ENCODE data around the gene RFNG.

The RFNG gene

DNA sequence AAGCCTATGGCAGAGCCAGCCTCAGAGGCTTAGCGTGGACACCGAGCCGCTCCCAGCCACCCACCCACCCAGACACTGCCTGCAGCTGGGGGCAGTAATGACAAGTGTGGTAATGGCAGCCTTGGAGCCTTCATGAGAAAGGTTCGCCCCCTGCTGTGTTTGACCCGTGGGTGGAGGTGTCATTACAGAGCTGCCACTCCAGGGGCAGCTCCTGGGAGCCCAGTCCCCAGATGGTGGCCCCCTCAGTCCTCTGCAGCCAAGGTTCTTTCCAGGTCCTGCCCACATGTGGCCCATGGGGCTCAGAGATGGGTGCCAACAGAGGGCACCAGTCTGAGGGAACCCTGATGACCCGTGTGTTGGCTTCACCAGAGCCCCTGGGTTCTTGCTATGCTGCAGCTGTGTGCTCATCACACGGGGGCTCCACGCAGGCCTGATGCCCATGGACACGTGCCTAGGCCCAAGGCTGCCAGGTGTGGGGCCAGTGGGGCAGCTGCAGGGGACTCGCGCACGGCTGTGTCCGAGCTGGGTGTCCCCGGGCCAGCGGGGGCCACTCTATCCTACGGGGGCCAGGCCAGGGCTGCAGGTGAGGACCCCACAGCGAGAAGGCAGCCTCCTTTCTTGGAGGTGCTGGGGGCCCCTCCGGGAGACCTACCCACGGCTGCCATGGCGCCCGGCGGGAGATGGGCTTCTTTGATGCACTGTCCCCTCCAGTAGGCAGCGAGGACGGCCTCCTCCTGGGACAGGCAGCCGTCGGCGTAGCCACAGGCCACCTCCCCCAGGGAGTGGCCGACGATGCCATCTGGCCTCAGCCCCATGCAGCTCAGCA, 38.3 kb upstream of the RFNG start:
- no peak for DNase-seq

DNA sequence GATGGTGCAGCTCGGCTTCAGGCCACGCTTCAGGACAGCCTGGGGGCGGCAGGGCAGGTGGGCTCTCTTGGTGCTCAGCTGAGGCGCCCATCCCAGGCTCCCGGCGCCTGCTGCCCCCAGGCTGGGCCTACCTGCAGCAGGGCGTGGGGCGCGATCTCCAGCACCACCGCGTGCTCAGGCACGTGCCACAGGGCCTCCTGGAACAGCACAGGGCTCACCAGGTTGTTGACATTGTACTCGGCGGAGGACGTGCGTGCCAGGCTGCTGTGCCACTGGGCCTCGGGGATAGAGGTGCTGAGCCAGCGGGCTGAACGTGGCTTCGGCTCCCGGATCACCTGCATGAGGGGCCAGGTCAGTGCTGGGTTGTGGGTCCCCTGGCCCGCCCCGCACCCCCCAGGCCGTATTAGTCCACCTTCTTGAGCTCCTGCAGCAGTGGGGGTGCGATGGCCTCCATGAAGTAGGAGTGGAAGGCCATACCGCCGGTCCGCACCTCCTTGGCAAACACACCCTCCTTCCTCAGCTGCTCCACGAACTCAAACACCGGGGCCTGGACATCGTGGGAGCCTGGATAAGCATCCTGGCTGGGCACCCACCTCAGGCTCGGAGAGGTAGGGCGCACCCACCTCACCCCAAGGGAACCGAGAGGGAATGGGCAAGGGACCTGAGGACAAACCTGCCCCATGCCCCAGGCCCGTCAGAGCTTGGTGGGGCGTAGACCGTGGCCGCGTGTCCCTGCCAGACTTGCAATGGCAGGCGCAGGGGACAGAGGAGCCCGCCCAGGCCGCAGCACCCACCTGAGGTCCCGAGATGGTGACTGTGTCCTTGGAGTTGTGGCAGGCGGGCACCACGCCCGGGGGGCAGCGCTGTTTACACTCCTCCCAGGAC, 37.5 kb upstream of the RFNG start:
- no peak for DNase-seq

DNA sequence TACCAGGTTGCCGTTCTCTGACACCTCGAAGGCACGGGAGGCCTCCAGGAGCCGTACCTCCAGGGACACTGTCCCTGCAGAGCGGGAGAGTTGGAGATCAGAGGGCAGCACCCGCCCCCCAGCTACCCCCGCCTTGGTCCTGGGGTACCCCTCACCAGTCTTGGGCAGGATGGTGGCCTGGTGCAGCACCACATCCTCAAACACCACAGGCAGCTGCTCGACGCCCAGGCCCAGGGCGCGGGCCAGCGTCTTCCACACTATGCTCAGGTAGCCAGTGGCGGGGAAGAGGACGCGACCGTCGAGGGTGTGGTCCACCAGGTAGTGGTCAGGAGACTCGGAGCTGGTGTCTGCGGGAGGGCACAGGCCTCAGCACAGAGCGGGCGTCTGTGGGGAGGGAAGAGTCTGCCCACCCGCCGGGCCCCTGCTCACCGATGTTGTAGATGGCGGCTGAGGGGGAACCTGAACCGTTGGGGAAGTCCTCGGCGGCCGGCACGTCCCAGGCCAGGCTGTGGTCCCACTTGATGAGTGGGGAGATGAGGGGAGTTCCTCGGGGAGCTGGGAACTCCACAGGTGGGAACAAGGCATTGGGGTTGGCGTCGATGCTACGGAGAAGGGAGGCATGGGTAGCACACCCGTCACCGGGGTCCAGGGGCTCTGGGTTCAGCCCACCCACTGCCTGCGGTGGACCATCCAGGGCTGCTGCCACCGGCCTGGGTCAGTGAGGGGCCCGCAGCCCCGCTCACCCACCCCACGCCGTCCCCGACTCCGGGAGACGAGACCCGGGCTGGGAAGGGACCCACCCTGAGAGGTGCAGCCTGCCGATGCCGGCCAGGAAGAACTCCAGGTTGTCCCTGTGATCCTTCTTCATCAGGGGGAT, 36.6 kb upstream of the RFNG start:
- no peak for DNase-seq

DNA sequence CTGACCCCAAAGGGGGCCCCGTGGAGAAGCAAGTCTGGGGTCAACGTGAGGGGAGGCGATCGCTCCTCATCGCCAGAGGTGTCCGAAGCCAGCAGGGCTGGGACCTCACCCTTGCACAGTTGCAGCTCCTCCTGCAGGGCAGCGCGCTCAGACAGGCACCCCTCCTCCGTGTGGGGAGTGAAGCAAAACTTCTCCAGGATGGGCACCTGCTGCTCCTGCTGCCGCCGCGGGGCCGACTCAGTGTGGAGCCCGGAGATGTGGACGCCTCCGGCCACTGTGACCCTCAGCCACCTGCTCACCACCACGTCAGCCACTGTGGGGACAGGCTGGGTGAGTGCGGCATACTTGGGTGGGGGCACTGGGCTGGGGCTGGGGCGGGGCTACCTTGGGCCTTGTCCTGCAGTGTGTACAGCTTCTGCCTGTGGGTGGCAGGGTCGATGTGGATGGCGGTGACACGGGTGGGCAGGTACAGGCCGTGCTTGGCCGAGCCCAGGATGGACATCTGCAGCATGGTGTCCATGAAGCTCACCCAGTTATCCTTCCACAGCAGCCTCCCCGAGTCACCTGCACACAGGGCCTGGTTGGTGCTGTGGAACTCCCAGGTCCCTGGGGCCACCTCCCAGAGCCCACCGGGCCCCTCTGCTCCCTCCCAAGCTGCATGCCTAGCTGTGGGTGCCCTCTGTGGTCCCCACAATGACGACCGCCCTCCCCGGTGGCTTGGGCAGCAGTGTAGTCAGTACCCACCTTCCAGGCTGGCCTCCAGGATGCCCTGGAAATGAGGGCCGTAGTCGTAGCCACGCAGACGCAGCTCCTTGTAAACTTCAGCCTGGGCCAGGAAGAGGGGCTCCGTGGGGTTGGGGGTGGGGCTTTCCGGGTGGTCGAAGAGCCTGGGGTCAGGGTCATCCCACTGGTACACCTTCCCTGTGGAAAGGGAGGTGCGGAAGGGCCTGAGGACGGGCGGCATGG, 35.6 kb upstream of the RFNG start:
- DNase-seq: no peak

DNA sequence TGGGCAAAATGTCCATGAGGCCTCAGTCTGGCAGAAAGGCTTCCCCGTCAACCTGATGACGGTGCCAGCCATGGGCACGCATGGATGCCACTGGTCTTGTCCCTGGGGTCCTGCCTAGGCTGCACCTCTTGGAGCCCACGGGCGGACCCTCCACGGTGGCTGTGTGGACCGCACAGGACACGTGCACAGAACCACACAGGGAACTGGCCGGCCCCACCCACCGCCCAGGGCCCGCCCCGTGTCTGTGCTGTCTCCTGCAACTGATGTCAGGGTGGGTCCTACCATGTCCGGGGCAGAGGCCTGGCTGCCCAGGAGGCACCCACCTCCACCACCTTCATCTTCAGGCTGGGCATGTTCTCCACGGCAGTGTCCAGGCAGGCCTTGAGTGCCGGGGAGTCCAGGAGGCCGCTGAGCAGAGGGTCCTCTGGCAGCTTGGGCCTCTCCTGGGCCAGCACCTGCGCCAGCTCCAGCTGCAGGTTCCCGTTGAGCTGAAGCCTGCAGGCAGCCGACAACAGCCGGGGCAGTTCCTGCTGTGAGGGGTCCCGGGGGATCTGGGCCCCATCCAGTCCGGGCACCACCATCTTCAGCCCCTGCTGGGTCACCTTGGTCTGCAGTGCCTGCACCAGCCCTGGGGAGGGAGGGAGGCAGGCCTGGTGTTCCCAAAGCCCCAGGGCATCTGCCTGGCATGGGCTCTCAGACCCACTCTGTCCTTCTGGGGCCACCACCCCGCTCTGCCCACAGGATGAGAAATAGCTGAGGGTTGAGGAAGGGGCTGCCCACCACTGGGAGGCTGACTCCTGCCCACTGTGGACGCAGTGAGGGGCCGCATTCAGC, 34.5 kb upstream of the RFNG start:
- no peak for DNase-seq

DNA sequence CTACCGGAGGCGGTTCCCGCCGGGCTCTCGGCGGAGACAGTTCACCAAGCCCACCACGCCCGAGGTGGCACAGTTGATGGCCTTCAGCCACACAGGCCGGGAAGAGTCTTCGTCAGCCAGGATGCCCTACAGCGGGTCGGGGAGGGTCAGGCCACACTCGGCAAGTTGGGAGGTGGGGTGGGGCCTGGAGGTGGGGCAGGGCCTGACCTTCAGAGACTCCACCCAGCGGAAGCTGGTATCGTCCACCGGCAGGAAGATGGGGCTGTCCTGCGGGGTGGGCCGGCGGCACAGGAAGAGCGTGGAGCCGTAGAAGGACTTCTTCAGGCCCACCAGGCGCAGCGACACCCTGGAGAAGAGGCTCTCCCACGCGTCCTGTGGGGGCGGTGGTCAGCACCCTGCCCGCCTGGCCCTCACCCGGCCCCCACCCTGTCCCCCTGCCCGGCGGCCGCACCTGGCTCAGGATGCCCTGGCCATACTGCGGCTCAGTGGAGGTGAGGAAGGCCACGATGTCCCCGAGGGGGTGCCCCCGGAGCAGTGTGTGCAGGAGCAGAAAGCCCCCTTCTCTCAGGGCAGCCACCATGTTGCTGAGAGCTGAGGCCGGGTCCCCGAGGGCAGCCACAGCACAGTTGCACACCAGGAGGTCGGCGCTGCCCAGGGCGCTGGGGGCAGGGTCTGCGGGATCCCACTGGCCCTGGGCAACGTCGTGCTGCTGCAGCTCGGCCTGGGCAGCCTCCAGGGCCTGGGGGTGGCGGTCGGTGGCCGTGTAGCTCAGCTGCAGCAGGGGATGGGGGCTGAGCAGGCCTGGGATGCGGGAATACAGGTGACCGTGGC, 33.6 kb upstream of the RFNG start:
- no peak for DNase-seq

DNA sequence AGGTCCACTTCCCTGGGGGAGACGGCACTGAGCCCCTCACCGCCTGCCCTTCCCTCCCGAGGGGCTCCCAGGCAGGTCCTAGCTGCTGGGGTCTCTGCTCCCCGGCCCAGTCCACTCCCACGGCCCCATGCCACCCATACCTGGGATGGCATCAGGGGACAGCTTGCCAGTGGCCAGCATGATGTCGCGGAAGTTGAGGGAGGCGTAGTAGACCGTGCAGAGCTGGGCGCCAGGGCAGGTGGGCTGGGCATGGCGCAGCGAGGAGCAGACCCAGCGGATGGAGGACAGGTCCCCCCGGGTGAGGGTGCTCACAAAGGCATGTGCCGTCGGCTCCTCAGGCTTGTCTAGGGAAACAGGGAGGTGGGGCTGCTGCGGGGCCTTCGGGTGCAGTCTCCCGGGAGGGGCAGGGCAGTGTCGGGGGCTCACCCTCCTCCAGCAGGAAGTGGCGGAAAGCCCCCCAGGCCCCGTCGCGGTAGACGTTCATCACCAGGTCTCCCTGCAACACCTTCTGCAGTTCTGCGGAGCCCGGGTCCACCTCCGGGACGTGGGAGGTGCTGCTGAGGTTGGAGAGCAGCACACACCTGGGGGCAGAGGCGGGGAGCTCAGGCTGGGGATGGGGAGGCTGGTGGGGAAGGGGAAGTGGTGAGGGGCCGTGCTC, 32.9 kb upstream of the RFNG start:
- no peak for DNase-seq

DNA sequence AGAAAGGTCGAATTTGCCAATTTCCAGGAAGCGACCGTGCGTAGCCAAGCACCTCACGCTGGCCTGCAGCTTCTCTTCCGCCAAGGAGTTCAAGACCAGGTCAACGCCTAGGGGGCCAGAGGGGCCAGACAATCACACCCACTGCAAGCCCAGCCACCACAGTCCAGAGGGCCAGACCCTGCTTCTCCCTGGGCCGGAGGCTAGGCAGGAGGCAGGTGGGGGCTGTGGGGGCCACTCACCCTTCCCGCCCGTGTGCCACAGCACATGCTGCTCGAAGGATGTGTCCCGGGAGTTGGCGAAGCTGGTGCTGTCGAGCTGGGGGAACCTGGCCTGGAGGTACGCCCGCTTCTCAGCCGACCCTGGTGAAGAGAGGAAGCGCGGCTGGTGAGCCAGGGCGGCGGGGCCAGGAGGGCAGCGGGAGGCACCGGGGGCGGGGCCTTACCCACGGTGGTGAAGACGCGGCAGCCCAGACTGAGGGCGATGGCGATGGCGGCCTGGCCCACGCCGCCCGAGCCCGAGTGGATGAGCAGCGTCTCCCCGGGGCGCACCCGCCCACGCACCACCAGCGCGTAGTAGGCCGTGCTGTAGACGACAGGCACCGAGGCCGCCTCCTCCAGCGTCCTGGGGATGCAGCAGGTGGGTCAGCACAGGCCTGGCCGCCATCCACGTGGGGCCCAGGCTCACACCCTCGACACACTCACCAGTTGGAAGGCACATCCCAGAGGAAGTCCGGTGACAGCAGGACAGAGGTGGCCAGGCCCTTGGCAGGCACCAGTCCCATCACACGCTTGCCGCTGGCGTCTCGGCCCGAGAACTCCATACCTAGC, 32.1 kb upstream of the RFNG start:
- no peak for DNase-seq

DNA sequence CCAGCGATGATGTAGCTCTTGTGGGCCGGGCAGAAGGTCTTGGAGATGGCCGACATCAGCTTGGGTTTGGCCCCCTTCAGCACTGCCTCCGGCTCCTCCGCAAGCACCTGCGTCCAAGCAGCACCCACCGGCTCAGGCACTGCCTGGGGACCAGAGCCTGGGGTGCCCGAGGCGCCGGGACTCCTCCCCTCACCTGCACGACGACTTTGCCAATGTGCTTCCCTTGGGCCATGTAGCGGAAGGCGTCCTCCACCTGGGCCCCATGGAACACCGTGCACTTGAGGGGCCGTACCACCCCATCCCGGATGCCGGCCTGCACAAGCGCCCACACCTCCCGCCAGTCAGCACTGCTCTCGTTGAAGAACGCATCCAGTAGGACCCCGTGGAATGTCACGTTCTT, 31.4 kb upstream of the RFNG start:
- no peak for DNase-seq

DNA sequence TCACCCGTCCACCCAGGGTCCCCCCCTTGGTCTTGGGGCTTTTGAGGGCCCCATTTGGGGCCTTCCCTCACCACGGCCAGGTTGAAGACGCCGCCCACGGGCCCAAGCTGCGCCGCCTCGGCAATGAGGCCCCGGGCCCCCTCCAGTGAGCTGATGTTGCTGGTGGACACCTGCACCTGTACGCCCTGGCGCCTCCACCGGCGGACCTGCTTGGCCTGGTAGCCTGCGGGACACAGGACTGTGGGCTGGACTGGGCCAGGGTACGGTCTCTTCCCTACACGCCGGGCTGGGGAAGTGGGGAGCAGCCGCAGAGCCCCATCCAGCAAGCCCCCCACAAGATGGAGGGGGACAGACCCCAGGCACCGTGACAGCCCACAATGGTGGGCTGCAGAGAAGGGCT, 30.8 kb upstream of the RFNG start:
- no peak for DNase-seq

DNA sequence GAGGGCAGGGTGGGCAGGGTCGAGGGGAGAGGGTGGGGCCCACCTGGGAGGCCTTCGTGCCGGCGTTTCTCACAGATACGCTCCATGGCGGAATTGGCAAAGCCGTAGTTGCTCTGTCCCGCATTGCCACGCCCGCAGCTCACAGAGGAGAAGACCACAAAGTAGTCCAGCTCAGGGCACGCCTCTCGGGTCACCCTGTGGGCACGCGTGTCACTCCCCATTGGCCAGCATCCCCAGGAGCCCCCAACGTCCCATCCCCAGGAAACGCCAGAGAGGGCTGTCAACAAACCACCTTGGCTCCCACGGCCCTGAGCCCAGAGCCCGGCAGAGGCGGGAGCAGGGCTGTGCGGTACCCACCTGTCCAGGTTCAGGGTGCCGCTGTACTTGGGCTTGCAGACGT, 30.4 kb upstream of the RFNG start:
- no peak for DNase-seq

DNA sequence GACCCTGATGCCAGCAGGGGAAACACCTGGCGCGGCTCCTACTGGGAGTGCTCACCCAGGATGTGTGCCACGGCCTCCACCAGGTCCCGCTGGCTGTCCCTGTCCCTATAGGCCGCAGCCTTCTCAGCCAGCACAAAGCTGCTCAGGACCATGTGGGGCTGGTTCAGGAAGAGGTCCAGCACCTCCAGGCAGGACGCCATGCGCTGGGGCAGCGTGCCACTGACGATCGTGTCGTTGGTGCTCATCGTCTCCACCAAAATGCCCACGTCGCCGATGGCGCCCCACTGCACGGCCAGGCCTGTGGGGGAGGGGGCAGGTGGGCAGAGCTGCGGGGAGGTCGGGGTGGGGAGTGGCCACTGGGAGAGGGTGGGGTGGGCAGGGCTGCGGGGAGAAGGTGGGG, 29.9 kb upstream of the RFNG start:
- DNase-seq: no peak

DNA sequence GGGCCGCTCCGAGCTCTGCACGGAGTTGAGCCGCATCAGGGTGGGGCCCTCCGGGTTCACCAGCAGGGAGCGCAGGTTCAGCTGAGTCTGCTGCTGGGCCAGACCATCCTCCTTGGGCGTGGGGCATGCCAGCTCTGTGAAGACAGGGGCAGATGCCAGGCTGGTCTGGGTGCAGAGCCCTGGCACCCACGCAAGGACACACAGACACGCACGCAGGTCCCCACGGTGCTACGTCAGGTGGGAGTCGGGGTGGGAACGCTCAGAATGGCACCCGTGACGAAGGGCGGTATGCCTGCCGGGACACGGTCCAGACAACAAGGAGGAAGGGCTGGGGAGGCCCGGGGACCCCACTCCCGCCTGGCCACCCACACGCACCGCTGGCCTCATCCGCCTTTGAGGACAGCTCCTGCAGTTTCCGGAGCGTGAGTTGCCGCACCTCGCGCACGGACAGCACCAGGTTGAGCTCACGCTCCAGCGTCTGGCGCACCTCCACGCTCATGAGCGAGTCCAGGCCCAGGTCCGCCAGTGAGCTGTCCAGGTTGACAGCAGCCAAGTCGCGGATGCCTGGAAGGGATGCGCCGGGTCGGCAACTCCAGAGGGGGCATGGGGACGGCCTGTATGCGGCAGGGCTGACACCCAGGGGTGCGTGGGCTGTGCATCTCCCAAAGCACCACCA, 29.3 kb upstream of the RFNG start:
- no peak for DNase-seq

DNA sequence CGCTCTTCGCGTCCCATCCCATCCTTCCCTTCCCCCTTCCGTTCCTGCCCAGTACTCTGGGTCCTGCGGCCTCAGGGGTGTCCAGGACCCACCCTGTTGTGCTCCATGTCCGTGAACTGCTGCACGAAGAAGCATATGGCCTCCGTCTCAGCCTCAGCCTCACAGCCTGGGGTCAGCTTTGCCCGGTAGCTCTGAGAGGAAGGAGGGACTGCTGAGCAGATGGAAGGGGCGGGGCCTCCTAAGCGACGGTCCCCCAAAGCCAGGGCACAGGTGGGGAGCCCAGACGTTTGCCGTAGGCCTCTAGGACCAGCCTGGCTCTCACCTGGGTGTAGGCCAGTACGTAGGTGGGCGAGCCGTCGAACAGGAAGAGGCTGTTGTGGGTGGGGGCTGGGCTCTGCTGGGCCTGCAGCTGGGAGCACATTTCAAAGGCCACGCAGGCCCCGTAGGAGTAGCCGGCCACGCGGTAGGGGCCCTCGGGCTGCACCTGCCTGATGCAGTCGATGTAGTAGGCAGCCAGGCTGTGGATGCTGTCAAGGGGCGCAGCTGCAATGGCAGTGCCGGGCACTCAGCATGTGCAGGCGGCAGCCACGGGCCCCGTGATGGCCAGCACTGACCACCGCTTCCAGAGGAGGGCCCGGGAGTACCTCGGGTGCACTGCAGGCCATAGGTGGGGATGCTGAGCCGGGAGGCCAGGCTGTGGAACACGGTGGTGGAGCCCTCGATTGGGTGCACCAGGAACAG, 28.6 kb upstream of the RFNG start:
- no peak for DNase-seq

DNA sequence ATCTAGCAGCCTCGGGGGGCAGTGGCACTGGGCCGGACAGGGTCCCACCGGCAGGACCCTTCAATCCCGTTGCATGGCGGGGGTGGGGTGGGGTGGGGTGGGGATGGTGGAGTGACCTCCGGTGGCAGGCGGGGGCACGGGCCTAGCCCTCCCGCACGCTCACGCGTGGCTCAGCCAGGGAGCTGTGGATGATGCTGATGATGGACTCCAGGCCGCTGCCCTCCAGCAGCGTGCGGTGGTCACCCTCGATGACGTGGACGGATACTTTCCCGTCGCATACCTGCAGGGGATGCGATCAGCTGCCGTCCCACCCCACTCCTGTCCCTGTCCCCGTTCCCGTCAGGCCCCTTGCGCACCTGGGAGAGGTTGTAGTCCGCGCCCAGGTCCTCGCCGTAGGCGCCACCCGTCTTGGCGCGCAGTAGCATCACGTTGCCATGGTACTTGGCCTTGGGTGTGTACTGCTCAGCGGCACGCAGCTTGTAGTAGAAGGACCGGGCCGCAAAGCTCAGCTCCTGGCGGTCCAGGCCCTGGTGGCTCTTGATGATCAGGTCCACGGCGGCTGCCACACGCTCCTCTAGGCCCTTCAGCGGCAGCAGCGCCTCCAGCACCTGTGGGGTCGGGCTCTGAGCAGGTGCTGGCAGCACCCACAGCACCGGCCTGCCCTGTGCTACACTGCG, 27.5 kb upstream of the RFNG start:
- no peak for DNase-seq

DNA sequence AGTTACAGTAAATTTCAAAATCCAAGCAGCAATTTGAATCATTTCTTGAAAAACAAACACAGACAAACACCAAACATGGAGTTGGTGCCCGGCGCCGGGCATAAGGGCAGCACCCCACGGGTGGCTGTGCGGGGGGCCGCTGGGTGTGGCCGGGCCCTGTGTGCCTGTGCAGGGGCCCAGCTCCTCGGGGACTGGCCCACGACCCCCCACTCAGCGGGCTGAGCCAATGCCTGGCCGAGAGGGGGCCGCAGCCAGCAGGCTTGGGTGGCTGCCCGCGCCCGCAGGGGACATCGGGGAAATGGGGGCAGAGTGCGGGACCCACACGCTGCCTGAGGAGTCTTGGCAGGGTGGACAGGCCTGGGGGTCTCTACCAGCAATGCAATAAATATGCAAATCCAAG, 26.8 kb upstream of the RFNG start:
- DNase-seq: no peak
